GM12875 (cell line): ENCODE results near the gene IRX6.

Experiments
- H3K4me3 ChIP-seq: one replicate; pipeline ENCODE4 v1.5.1; 2011; ENCODE audit warnings: low read depth, low read length, control low read depth
- CTCF ChIP-seq: IDR thresholded peaks from 2 replicates; pipeline ENCODE4 v1.5.1; 2011; ENCODE audit warnings: low read depth, mild to moderate bottlenecking, control low read depth, inconsistent platforms, low read length, moderate library complexity, borderline replicate concordance; ENCODE audit not compliant: insufficient read depth

The IRX6 gene

DNA sequence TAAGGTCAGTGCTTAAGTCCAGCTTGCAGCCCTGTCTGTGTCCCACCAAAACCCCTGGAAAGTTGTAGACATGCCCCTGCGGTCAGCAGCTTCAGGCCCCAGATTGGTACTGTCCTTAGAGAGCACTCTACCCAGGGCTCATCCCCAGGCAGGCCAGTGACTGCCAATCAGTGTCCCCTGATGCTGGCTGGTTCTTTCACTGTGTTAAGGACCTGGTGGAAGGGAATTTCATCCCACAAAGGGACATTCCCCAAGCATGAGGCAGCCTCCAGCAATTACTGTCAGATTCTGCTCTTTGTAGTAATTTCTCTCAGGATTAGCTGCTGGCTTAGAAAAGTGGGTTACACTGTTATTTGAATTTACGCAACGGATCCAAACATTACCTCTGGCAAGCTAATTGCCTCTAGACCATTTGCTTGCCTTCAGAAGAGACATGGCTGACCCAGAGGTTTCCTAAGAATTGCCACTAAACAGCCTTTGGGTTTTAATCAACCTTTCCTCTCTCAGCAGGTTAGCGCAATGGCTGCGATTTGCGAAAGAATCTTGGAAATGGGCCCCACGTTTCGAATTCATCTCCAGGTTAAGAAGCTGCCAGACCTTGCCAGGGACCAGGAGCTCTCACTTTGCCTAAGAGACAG, 5.9 kb downstream of the IRX6 start:
- no peak for TF ChIP-seq CTCF
- no peak overlapping the region for H3K4me3 ChIP-seq

DNA sequence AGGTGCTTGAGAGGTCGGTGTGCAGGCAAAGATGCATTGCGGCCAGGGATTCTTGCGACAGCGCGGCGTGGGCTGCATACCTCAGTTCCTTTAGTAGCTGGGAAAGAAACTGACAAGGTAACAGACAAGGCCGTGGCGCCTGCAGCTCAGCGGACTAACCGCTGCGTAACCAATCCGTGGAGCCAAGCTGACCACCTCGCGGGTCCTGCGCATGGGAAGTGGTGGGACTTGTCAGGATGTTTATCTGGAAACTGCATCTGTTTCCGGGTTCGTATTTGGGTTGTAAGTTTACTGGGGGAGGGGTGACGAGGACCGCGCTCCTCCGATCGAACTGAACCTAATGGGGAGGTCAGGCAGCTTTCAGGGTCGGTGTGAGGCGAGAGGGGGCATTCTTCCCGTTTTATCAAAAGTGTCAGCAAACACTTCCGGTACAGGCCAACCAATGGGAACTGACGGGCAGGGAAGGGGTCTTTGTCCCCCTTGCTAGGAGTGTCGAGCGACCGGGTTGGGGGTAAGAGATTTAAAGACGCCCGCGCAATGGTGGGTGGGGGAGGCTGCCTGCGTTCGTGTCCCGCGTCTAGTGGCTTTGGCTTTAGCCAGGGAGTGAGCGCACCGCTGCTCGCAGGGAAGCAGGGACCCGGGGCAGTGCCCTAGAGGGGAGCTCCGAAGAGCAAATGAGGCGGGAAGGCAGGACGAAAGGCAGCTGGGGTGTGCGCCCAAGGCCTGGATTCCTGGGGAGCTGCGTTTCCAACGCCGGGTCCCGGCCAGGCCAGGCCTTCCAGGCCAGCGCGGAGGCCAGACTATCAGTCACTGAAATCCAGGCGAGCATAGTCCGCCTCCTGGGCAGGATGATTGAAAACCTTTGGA, 7.0 kb downstream of the IRX6 start:
- TF ChIP-seq CTCF: no peak
- H3K4me3 ChIP-seq: no peak overlapping the region

GRCh38 chr16:55331648-55332185, 7.7 kb downstream of the IRX6 start:
- no peak for TF ChIP-seq CTCF
- no peak overlapping the region for H3K4me3 ChIP-seq

DNA sequence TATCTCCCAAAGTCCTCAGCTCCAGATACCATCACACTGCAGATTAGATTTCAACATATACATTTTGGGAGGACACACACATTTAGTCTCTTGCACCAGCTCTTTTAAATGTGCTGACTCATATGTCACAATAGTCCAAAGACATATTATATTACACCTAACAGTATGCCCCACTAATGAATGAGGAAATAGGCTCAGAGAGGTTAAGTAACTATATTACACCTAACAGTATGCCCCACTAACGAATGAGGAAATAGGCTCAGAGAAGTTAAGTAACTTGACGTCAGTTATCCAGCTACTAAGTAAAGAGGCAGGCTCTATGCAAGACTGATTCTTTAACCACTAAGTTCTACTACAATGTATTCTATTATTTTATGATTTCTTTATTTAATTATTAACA, 9.7 kb downstream of the IRX6 start:
- no peak overlapping the region for H3K4me3 ChIP-seq
- no peak for TF ChIP-seq CTCF

DNA sequence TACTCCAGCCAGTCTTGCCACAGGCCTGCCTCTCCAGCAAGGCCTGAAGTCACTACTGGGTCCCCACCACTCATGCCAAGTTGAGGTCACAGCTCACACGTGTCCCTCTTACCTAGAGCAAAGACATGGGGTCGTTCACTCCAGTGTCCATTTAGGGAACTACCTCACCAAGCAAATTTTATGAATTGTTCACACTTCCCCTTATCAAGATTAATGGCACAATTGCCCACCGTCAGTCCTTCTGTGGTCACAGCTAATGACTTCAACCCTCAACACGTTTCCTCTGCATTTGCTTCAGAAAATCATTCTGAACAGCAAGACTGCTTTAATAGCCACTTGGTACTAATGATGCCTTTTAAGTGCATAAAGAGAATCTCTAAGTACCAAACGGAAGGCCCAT, 14.6 kb downstream of the IRX6 start:
- no peak overlapping the region for H3K4me3 ChIP-seq
- TF ChIP-seq CTCF: no peak

- TF ChIP-seq CTCF: no peak
- H3K4me3 ChIP-seq: no peak overlapping the region
Measured at GRCh38 chr16:55340445-55340844, 16.4 kb downstream of the IRX6 start.
